HG02943 (cell line): ENCODE data around the gene SRSF7.
"Not testable (repeated sequence)": the region's sequence is repeated elsewhere in the genome, so short reads cannot be mapped to it uniquely, and the experiment has no call there.

Experiments
- ATAC-seq: cut with Tn5 transposase; IDR thresholded peaks from one replicate; pipeline ENCODE4 v1.9.1; 2021; ENCODE audit warnings: mild to moderate bottlenecking, low read depth, moderate library complexity; ENCODE audit not compliant: unreplicated experiment

Gene SRSF7

DNA sequence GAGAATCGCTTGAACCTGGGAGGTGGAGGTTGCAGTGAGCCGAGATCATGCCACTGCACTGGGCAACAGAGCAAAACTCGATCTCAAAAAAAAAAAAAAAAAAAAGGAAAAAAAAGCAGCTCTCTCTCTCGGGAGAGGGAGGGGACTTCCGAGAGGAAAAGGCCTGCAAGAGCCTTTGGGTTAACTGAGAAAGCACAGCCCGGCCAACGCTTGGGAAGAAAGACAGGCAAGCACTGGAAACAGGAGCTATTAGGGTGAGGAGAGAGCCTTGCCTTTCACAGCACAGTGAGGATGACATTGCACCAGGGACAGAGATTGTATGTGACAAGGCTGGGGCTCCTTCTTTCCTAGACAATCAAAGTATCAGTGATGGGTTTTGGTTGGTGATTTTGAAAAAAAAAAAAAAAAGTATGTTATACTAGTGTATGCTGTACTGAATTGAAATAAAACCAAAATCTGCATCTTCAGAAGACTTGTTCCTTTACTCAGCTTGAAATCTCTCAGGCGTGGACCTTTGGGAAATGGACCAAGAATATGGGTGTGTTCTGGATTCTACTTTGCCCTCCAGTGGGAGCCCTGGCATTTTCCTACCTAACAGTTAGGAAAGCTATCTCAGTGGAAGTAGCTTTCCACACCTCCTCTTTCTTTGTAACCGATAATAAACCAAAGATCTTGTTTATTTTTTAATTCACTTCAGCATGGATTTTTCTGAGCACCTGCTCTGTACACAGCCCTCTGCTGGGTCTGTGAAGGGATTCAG, 16.7 kb downstream of the SRSF7 start:
- no peak for ATAC-seq

DNA sequence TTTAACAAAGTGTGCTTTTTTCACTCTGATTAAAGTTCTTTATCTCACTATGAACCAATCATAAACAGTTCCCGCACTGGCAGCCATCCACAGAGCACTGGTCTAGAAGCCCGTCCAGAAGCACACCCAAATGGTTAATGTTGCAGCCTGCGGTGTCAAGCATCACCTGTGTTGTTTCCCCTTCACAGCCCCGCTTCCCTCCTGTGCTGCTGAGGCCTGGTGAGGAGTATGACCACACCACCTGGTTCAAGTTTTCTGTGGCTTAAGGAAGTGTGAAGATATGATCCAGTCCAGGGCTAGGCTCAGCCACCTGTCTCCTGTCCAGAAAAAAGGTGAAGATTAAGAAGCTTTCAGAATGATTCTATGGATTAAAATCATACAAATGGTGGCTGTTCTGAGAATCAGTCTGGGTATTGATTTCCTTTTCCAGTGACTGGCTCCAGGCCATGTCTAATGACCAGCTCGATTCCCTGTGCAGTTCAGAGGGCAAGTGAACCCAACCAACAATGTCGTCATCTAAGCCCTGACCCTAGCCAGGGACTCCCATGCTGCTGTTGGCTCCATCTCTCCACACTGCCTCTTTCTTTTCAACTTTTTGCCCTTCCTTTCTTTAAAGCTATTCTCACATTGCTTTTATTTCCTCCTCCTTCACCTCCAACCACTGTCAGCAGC, 17.7 kb downstream of the SRSF7 start:
- ATAC-seq = no peak

DNA sequence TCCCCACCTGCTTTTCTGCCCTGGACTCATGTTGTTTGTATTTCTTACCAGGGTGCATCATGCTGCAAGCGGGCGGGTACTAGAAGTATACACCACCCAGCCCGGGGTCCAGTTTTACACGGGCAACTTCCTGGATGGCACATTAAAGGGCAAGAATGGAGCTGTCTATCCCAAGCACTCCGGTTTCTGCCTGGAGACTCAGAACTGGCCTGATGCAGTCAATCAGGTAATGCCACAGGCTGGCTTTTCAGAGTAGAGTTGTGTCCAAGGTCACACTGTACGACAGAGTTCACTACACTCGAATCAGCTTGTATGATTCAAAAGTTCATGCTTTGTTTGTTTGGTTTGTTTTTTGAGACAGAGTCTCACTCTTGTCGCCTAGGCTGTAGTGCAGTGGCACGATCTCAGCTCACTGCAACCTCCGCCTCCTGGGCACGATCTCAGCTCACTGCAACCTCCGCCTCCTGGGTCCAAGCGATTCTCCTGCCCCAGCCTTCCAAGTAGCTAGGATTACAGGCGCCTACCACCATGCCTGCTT, 19.4 kb downstream of the SRSF7 start:
- ATAC-seq = no peak

DNA sequence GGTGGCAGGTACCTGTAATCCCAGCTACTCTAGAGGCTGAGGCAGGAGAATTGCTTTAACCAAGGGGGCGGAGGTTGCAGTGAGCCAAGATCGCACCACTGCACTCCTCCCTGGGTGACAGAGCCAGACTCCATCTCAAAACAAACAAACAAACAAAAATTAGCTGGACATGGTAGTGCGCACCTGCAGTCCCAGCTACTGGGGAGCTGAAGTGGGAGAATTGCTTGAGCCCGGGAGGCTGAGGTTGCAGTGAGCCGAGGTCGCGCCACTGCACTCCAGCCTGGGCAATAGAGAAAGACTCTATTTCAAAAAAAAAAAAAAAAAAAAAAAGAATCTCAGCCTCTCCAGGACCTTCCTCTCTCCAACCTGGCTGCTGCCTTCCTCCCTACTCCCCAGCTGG, 20.1 kb downstream of the SRSF7 start:
- ATAC-seq = no peak

DNA sequence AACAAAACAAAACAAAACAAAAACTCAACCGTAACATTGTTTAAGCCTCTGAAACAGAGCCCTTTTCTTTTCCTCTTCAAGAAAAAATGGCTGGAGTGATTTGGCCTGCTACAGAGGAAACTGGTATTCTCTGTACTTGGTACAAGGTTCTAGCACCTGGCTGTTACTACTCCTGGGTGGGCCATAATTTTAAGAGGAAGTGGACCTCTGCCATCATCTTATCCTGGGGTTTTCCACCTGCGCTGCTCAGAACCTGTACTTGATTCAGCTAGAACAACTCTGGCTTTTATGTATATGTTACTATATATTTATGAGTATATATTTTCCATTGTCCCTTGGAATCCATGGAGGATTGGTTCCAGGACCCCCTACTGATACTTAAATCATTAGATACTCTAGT, 22.5 kb downstream of the SRSF7 start:
- no peak for ATAC-seq

DNA sequence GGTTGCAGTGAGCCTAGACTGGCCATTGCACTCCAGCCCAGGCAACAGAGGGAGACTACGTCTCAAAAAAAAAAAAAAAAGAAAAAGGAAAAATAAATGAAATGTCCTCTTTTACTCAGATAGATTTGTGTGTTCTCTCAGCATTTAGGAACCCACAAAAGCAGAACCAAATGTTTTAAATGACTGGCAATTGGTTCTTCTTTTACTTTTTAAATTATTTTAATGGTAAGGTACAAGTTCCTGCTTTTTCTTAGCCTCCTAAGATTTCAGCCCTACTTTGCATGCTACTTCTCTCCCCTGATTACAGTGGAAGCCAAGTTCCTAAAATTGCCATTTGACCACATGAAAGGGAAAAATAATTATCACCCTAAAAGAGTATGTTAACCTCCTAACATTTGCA, 23.5 kb downstream of the SRSF7 start:
- no peak for ATAC-seq

DNA sequence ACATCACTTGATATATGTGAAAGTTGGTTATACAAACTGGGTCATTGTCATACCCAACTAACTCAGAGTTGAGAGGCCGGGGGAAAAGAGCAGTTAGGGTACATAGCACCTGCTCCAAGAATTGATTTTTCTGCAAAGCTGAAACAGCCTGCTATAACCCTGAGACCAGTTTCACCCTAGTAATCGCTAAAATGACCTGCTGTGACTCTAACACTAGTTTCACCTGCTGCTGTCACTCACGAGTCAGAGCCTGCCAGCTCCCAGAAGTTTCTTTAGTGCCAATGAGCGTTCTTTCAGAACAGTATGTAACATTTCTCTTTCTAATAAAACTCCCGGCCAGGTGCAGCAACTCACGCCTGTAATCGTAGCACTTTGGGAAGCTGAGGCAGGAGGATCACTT, 28.0 kb downstream of the SRSF7 start:
- no peak for ATAC-seq

DNA sequence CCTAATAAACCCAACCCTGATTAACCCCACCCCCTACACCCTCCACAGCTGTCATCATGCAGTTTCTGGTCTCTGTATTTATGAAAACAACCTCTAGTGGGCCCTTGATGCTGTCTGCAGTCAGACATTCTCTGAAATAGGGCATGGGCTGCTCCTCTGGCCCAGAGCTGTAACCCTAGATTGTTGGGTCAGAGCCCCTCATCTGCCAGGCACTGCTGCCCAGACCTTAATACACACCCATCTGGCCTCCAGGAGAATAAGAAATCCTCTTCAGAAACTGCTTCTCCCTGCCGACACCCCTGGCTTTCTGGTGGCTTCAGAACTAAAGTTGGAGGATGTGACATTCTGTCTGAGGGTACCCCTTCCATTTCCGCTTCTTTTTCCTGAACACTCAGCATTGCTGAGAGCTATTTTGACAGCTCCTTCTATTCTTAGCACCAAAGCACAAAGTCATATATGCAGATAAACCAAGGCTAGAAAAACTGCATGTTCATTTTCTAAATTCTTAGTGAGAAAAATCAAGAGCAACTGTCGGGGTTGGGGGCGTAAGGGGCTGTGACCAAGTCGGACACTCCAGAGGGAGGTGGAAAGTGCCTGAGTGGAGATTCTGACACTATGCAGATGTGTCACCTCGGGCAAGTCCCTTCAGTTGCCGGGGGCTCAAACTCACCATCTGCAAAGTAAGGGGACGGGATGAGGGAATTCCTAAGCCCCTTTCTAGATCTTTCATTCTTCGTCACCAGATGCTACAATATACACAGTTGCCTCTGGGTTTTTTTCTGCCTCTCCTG, 28.7 kb downstream of the SRSF7 start:
- ATAC-seq = no peak

DNA sequence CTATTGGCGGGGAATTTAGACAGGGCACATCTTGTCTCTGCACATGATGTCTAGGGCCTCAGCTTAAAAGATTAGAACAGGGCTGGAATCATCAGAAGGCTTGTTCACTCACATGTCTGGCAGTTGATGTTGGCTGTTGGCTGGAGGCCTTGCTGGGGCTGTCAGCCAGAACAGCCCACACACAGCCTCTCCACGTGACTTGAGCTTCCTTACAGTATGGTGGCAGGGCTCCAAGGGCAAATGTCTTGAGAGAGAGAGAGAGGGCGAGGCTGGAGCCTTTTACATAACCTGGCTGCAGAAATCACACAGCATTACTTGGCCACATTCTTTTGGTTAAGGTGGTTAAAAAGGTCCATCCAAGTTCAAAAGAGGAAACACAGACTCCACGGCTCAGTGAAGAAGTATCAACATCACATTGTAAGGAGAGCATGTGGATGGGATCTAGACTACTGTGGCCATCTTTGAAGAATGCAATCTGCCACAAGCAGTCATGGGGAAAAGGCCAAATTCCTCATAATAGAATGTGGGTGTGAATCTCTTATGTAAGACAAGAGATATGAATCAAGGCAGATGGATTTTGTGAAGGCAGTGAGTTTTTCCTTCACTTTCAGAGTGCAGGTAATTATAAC, 30.4 kb downstream of the SRSF7 start:
- no peak for ATAC-seq

DNA sequence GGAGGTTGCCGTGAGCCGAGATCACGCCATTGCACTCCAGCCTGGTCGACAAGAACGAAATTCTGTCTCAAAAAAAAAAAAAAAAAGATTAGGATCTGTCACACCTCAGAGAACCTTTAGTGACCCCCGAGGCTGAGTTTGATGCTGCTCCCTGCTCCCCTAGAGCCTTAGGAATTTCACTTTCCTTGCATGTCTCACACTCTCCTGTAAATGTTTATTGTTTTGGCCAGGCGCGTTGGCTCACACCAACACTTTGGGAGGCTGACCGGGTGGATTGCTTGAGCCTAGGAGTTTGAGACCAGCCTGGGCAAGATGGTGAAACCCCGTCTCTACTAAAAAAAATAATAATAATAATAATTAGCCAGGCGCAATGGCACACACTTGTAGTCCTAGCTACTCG, 31.5 kb downstream of the SRSF7 start:
- ATAC-seq = no peak

DNA sequence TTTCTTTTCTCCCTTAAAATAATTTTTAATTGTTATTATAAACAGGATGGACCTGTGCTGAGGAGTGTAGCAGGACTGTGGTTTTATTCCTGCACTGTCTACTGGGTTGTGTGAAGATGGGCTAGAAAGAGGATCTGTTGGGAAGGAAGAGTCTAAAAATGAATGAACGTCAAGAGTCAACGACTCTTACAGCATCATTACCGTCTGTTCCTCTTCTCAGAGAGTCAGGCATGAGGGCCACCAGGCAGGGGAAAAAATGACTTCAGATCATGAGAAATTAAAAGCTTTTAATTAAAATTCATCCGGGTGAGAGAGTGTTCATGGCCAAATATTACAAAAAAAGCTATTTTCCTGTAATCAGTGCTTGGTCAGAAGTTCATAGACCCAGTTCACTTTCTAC, 32.6 kb downstream of the SRSF7 start:
- ATAC-seq = no peak

DNA sequence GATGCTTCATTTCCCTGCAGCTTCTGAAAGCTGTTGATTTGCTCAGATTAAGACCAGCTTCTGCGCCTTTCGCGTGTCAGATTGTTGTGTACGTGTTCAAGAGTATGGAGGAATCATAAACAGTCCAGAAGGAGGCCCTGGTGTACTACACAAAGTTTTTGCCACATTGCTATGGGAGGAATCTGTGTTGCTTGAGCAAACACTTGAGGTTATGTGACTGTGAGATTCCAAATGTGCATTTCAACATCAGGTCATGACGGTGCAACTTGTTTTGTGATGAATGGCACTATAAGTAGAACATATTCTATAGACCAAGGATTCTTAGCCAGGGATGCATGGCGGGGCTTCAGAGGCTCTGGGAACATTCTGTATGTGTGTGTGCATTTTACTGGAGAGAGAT, 35.0 kb downstream of the SRSF7 start:
- ATAC-seq = no peak

DNA sequence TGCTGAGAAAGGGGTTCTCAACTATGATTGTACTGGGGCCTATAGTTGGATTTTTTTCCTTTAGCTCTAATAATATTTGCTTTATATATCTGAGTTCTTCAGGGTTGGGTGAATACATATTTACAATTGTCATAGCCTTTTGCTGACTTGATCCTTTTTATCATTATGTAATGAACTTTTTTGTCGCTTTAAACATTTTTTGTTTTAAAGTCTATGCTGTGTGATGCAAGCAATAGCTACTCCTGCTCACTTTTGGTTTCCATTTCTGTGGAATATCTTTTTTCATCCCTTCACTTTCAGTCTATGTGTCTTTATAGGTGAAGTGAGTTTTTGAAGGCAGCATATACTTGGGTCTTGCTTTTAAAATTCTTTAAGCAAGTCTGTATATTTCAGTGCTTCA, 36.2 kb downstream of the SRSF7 start:
- not testable (repeated sequence) for ATAC-seq

DNA sequence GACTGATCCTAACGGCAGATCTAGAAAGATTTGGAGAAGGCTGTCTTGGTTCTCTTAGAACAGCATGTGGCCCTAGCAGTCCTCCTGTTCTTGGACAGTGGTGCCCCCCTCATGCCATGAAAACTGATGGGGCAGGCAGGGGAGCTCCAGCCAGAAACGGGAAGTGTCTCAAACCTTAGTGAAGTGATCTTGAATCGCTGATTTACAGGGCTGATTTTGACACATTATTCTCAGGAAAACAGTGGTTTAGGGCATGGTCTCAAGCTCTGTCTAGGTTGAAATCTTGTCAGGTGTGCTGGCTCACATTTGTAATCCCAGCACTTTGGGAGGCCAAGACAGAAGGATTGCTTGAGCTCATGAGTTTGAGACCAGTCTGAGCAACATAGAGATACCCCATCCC, 37.8 kb downstream of the SRSF7 start:
- ATAC-seq = no peak

DNA sequence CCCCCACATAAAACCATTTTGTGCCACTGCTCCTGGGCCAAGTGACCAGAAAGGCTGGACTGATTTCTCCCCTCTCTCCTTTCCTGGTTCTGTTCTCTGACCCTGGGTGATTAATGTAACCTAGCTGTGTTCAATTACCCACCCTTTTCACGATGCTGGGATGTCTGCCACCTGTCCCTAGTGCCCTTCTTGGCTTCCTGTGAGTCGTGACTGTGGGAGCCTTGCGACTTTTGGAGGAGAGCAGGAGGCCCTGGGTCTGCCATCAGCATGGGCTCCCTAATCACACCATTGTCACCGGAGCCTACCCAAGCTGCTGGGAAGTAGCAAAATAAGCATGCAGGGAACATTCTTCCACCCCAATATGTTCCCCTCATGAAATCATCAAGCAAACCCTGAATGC, 38.3 kb downstream of the SRSF7 start:
- no peak for ATAC-seq

DNA sequence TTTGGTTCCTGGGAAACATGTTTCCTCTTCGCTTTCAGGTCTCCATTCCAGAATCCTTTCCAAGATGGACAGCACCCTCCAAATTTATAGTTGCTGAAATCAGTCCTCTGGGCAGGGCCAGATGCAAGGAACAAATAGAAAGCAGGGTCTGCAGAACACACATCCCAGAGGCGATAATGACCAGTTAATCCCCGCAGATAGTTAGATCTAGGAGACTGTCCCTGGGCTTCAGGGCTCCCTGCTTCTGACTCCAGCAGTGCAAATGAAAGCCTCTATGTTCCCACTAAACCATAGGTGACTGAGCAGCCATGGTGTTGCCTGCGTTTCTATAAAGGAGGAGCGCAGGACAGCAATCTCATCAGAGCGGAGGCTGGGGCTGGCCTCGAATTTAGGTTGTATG, 38.7 kb downstream of the SRSF7 start:
- ATAC-seq = no peak

DNA sequence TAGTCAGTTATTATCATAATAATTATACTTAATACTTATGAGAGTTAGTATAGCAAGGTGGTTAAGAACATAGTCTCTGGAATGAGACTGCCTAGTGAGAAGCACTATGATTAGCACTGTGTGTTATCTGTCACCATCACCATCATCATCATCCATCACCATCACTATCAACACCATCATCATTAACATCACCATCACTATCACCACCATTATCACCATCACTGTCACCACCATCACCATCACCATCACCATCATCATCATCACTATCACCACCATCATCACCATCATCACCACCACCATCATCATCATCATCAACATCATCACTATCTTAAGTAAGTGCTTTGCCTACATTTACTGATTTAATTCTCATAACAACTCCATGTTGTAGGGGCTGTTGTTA, 39.6 kb downstream of the SRSF7 start:
- ATAC-seq = no peak

DNA sequence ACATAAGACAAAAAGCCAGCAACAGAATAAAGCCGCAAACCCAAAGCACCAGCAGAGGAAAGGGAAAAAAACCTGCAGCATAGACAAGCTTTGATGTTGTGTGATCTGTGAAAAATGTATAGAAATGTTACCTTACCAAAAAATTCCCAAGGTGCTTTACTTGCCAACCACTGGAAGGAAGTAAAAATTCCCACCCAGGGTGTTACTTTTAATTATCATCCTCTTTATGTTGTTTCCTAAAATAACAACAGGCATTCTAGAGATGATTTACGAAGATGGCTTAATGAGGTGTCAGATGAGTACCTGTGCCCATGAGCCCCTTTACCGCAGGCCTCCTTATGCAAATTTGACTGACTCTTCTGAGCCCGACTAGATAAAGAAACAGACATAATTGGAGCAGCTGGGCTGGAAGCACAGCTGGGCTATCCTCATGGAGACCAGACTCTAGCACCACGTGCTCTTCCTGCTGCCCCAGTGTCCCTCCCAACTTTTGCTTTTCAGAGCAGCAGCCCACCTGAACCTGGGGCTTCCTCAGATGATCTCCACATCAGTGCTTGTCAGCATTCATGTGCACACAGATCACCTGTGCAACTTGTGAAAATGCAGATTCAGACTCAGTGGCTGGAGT, 41.5 kb downstream of the SRSF7 start:
- ATAC-seq = no peak

DNA sequence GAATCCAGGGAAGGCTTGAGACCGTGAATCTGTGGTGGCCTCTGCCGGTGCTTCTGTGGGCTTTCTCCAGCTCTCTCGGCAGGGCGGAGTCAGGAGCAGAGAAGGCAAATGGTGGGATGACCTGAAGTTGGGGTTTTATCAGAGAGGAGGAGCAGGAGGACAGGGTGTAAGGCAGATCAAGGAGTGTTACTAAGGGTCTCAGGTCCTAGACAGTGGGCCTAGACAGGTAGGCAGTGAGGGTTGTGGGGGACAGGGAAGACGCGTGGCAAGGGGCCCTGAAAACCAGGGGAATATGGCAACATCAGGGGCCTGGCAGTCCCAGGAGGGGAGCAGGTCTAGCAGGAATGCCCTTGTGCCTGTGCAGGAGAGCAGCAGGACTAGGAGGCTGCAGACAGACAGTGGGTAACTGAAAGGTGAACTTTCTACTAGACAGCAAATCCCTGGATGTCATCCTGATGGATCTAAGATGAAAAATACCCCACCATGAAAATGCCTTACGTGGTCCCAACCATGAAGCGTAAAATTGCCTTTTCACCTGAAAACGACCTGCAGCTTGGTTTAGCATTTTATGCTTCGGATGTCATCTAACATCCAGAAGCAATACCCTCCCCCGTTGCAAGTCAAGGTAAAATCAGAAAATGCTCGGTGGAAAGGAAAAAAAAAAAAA, 42.1 kb downstream of the SRSF7 start:
- no peak for ATAC-seq

DNA sequence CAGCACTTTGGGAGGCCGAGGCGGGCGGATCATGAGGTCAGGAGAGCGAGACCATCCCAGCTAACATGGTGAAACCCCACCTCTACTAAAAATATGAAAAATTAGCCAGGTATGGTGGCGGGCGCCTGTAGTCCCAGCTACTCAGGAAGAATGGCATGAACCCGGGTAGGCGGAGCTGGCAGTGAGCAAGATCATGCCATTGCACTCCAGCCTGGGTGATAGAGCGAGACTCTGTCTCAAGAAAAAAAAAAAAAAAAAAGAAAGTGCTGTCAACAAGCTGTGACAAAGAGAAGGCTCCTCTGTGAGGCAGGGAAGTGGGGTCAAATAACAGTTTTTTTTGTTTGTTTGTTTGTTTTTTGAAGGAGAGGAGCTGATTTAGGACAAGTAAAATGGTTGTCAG, 42.7 kb downstream of the SRSF7 start:
- not testable (repeated sequence) for ATAC-seq
